GM18507 (cell line): ENCODE results near the gene SMIM11.
"Not testable (repeated sequence)": the region's sequence is repeated elsewhere in the genome, so short reads cannot be mapped to it uniquely, and the experiment has no call there.

Experiments
- DNase-seq: peaks from one replicate; pipeline ENCODE4 v3.0.0; 2011; ENCODE audit warnings: low read depth; ENCODE audit not compliant: insufficient read length; ENCODE audit errors: extremely low spot score
- FAIRE-seq: peaks from 2 replicates; lab custom pipeline; 2011; peaks lifted over from hg19 to GRCh38; lab: Jason Lieb, UNC

Gene SMIM11

DNA sequence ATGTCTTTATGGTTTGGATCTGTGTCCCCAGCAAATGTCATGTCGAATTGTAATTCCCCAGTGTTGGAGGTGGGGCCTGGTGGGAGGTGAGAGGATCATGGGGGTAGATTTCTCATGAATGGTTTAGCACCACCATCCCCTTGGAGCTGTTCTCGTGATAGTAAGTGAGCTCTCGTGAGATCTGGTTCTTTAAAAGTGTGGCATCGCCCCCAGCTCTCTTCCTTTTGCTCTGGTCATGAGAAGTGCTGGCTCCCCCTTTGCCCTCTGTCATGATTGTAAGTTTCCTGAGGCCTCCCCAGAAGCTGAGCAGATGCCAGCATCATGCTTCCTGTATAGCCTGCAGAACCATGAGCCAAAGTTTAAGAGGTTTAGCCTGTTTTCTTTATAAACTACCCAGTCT lies 22.8 kb upstream of the SMIM11 start:
- FAIRE-seq (no peak), DNase-seq (no peak)

DNA sequence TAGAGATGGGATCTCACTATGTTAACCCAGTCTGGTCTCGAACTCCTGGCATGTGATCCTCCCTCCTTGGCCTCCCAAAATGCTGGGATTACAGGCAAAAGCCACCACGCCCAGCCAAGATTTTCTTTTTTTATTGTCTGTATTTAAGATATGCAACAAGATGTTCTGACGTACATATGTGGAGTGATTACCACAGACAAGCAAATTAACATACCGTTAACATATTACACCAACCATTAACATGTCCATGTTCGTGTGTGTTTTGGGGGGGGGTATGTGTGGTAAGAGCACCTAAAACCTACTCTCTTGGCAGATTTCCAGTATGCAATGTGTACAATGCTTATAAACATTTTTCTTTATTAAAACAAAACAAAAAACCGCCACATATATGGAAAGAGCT lies 22.1 kb upstream of the SMIM11 start:
- DNase-seq = no peak
- no peak for FAIRE-seq

DNA sequence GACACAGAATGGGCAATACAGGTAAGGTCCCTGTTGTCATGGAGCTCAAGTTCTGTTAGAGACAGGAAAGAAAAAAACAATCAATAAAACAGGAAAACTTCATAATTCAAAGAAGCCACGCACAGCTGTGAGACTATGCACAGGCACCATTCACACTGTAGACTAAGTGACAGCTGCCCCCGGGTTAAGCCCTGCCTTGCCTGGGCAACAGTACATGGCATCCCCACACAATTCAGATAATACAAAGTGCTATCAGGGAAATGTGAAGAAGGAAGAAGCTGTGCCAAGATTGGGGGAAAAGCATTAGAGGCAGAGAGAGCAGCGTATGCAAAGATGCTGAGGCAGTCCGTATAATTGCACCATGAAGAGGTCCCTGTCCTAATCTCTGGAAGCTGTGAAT lies 20.5 kb upstream of the SMIM11 start:
- FAIRE-seq (no peak), DNase-seq (no peak)

DNA sequence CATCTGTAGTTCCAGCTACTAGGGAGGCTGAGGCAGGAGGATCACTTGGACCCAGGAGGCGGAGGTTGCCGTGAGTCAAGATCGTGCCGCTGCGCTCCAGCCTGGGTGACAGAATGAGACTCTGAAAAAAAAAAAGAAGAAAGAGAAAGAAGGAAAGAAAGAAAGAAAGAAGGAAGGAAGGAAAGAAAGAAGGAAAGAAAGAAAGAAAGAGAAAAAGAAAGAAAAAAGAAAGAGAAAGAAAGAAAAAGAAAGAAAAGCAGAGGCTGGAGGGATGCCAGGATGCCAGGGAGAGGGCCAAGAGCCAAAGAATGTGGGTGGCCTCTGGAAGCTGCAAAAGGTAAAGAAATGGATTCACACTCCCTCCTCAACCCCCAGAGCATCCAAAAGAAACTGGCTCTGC lies 19.7 kb upstream of the SMIM11 start:
- DNase-seq (no peak), FAIRE-seq (no peak)

DNA sequence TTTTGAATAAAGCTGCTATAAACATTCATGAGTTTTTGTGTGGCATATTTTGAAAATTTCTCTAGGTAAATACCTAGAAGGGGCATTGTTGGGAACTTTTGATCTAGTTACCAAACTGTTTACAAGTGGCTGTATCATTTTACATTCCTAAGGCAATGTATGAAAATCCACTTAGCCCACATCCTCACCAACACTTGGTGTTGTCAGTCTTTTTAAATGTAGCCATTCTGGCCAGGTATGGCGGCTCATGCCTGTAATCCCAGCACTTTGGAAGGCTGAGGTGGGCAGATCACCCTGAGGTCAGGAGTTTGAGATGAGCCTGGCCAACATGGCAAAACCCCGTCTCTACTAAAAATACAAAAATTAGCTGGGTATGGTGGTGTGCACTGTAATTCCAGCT lies 17.4 kb upstream of the SMIM11 start:
- FAIRE-seq (no peak), DNase-seq (no peak)

DNA sequence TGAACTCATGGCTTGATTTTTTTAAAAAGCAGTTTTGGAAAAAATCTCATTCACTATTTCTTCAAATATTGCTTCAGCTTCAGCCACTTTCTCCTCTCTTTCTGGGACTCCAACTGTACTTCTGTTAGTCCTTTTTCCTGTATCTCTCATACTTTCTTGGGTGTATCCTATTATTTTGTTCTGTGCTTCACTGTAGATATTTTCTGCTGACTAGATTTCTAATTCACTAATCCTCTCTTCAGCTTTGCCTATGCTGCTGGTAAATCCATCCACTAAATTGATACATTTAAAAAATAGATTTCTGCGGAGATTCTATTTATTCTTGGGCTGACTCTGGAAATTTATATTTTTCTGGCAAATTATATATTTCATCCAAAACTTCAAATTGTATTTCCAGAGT lies 16.4 kb upstream of the SMIM11 start:
- no peak for FAIRE-seq
- DNase-seq = no peak

DNA sequence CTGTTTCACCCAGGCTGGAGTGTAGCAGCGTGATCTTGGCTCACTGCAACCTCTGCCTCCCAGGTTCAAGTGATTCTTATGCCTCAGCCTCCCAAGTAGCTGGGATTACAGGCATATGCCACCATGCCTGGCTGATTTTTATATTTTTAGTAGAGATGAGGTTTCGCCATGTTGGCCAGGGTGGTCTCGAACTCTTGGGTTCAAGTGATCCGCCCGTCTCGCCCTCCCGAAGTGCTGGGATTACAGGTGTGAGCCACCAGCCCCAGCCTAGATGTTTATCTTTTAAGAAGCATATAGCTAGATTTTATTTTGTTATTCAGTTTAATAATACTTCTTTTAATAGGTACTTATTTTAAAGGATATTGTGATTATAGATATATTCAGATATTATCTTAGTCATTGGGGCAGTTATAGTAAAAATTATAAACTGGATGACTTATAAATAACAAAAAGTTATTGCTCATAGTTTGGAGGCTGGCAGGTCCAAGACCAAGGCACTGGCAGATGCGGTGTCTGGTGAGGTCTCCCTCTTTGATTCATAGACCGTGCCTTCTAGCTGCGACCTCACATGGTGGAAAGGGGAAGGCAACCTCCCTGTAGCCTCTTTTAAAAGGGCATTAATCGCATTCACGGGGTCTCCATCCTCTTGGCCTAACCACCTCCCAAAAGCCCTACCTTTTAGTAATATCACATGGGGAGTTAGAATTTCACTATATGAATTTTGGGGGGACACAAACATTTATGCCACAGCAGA lies 14.6 kb upstream of the SMIM11 start:
- no peak for FAIRE-seq
- no peak for DNase-seq

DNA sequence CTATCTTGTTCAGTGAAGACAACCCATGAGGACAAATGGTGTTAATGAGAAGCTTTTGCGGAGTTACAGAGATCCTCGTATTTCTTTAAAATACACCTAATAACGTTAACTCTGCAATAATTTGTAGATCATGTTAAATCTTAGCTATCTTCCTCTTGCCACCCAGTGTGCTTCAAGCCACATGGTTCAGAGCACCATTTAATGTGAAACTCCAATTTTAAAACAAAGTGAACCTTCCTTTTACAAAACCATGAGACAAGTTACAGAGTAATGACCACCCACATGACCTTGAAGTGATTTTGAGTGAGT lies 13.2 kb upstream of the SMIM11 start:
- DNase-seq (no peak), FAIRE-seq (no peak)

DNA sequence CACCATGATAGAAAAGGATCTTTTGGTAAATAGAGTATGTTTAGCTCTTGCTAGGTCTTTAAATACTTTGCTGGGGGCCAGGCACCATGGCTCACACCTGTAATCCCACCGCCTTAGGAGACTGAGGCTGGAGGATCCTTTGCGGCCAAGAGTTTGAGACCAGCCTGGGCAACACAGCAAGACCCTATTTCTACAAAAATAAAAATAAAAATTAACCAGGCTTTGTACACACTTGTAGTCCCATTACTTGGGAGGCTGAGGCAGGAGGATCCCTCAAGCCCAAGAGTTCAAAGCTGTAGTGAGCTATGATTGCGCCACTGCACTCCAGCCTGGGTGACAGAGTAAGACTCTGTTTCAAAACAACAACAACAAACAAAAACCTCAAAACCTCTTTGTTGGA lies 12.6 kb upstream of the SMIM11 start:
- DNase-seq = no peak
- no peak for FAIRE-seq

DNA sequence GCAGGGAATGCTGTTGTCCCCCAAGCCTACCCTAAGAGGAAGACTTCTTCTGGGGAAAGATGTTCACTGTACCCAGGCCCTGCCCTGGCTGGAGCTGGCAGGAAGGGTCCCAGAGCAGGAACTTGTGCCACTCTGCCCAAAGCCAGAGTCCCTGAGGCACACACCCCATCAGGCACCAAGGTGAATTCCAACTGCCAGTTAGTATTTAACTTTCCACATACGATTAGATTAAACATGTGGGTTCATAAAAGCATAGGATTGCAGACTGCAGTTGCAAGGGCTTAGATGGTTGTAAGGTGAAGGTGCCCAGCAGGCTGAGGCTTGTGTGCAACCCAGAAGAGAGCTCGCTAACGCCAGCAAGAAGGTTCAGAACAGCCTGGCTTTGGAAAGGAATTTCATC lies 11.6 kb upstream of the SMIM11 start, which contains the start of gene KCNE2:
Gene KCNE2 (plus strand): TSS at position 274 of the 400 bp plus-strand sequence. CDS start 6,473 bp downstream, outside the sequence.
- no peak for FAIRE-seq
- no peak for DNase-seq

DNA sequence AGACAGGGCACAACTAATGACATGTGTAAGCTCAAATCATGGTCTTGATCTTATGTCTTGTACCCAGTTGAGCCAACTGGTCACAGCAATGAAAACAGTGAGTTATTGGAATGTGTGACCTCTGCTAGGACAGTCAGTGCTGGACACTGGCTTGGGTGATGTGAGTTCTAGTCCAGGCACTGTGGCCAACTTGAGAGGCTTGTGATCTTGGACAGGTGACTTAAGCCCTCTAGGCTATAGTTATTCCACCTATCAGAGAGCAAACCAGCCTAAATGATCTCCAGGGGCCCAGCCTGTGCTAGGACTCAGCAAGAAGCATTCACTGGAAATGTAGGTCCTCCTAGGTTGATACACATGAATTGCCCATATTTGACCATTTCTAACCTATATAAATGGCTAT lies 10.4 kb upstream of the SMIM11 start:
- no peak for FAIRE-seq
- DNase-seq = no peak

DNA sequence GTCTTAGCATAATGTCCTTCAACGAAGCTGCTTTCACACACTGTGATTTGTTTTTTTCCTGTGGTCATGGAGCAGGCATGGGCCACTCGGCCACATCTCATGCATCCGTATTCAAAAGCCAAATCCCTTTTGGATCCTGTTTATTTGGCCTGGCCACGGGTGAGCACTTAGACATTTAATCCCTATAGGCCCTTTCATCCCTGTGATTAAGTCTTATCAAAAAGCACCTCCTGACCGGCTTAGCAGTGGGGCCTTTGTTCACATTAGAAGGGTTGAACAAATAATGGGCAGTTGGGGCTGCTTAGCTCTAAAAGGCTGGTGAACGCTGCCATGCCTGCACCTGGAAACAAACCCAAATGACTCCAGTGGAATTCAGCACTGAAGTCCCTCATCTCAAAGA lies 9.5 kb upstream of the SMIM11 start:
- FAIRE-seq (no peak), DNase-seq (no peak)

DNA sequence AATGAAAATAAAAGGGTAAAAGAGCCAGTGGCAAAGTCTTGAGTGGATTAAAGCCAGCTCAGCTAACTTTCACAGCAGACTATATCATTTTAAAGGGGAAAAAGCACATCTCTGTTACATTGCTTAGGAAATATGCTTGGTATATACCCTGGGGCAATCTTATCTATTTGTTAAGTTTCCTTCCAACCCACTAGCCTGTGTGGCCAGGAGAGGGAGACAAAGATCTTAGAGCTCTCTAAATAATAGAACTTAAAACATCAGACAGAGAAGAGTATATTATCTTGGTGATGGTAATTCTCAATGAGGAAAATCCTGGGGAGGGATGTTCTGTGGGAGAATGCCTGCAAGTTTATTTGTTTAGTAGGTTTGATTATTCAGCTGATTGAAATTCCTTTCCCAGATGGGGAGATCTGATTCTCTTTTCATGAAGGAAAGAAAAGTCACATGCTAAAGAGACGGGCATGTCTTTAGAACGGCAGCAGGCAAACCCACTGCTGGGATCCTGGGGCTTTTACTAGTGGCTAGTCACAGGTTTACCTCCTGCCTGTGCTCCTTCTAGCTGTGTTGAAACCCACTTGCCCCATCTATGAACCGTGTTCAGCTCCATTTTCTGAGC lies 7.9 kb upstream of the SMIM11 start:
- FAIRE-seq = peak; percentile 66
- DNase-seq = no peak

DNA sequence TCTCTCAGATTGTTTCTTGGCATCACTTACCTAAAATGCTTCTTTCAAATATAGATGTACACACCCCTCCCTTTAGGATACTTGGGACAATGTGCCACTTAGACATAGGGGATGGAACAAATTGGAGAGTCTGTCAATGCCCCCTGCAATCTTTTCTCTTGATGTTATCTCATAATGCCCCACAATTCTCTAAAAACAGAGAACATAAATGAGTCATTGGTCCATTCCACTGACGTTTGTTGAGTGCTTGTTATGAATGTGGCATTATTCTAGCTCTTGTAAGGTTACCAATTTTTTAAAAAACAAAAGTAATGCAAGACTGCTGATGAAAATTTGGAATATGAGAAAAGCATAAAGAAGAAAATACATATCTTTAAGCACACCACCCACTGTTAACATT lies 5.6 kb upstream of the SMIM11 start:
- no peak for FAIRE-seq
- no peak for DNase-seq

DNA sequence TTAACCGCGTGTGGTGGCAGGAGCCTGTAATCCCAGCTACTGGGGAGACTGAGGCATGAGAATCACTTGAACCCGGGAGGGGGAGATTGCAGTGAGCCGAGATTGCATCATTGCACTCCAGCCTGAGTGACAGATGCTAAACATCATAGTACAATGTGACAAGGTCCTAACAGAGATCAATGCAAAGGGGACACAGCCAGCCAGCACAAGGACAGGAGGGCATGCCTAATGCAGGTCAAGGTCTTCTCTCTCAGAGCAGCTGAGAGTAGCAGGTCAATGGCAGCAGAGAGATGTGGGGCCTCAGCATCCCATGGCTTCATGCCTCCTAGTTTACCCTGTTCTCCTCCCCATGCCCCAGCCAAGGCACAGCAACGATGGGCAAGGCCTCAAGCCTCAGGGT lies 3.0 kb upstream of the SMIM11 start:
- DNase-seq = no peak
- no peak for FAIRE-seq

DNA sequence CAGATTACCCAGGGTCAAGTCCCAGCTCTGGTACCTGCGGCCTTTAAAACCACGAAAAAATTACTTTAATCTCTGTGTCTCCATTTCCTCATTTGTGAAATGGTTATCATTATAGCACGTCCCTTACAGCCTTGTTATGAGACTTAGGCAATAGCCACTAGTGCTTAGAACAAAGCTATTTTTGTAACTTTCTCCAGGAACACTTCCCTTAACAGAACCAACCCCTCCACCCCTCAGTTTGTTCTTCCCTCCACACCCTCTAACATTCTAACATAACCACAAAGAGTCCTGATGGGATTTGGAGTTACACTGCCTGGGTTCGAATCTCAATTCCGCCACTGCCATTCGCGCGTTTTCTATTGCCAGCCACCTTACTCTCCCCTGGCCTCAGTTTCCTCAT lies 845 bp upstream of the SMIM11 start:
- not testable (repeated sequence) for FAIRE-seq, DNase-seq

DNA sequence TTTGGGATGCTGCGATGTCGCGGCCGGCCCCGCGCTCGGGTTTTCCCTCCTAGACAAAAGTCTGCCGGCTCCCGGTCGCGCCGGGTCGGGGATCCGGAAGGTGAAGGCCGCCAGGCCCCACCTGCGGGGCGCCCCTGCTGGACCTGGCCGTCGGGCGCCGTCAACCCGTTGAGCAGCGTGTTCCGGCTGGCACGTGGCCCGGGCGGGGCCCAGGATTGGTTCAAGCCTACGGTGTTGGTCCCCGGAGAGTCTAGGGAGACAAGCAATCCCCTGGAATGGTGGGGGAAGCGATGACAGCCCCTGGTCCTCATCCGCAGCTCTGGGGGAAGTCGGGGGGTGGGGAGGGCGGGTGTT lies 289 bp downstream of the SMIM11 start:
- not testable (repeated sequence) for FAIRE-seq

DNA sequence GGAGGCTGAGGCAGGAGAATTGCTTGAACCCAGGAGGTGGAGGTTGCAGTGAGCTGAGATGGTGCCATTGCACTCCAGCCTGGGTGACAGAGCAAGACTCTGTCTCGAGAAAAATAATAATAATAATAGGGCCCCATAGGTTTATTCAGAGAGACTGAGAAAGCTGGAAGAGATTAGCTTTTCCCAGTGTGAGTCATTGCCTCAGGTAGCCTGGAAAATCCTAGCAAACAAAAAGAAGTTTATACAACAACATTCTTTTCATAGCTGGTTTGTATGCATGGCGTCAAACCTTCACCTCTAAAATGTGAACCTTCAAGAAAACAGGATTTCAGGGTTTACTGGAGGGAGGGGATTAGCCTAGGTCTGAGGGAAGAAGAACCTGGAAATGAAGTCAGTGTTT lies 7.8 kb downstream of the SMIM11 start:
- FAIRE-seq, DNase-seq: not testable (repeated sequence)

More for the DNA sequence above, 289 bp downstream of the SMIM11 start:
- DNase-seq = not testable (repeated sequence)

DNA sequence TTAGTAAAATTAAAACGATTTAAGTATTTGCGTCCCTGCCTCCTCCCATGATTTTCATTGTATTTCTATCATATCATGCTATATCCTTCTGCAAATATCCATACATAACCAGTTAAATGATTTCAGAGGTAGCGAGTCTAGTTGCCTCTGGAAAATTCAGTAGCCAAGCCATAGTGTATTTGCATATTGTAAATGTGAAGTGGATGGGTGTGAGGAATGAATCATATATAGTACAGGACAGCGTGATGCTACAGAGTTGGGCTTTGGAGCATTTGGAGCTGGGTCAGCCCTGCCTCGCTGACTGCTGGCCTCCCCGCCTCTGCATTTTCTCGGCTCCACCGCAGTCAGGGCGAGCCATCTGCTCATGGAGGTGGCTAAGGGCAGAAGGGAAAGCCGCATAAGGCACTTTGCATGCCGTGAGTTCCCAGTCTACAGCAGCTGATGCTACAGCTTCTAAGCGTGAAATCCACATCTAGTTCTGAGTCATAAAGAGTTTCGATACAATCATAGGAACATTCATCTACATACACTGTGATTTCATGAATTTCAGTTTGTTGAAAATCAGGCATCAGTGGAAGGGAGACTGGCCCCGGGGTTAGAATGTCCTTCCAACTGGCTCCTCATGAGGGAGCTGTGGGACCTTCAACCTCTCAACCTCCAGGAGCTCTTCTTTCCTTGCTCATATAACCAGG lies 8.6 kb downstream of the SMIM11 start:
- DNase-seq = not testable (repeated sequence)
- FAIRE-seq = peak; percentile 94

DNA sequence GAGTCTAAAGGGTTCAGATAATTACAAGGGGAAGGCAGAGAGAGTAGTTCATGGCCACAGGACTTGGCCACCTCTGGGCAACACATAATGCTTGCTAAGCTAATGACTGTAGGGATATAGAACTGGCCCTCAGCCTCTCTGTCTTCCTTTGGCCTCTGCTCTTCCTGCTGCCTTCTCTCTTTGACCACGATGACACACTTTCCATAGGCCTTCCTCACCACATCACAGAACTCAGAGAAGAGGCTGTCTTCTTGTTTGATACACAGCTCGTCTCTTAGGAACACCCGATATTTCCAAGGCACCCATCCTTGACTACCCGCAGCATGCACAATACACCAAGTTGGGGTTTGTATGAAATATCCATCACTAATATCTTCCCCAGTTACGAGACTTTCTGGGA lies 25.2 kb downstream of the SMIM11 start:
- DNase-seq, FAIRE-seq: not testable (repeated sequence)

DNA sequence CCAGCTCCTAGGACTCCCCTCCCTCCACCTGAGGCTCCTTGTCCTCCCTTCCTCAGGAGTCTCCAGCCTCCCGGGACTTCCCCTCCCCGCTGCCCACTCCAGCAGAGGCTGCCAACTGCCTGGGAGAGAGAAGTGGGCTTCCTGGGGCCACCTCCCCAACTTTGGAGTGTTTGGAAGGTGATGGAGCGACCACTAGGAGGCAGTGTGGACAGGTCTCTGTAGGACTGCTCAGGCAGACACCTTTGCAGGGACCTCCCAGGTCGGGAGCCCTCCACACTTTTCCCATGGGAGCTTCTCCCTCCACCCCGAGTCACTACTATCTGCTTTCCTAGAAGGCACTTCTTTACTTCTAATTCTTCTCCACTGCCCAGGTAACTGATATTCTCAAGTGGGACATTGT lies 29.4 kb downstream of the SMIM11 start:
- not testable (repeated sequence) for DNase-seq, FAIRE-seq
